ENCODE data around the gene ATXN7L1. TPM values are rescaled to one million over a fixed set of nuclear protein-coding genes. Genes with fewer than 3 reads are reported as not detected.

The ATXN7L1 gene
- total RNA-seq, 1 donor from 2014 or later, result 5.5 TPM

- no peak for DNase-seq (ENCODE audit: low spot score)
- intact Hi-C loops (cut with DNase I), result no loop called here
Observed at GRCh38 chr7:105810556-105810955, 65.8 kb downstream of the ATXN7L1 start.

- DNase-seq (ENCODE audit: low spot score), result no peak
- intact Hi-C loops (cut with DNase I), result no loop called here
Observed at GRCh38 chr7:105808703-105809590, 67.5 kb downstream of the ATXN7L1 start.

DNA sequence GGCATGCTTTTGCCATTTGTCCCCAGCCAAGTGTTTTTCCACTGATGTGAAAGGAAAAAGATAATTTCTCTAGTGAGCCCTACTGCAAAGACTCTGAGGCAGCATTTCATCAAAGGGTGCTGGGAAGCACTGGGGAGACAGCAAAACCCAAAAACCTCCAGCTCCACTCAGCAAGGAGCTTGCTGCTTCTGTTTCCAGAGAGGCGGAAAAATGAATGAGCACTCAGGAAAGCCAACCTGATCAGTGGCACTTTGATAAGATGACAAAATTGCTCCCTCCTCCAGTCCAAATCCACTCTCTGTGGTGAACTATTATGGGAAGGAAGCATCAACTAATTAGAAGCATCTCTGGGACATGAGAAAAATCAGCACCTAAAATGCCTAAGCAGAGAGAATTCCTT is 68.2 kb downstream of the ATXN7L1 start:
- no peak for DNase-seq (ENCODE audit: low spot score)
- intact Hi-C loops (cut with DNase I), result no loop called here

GRCh38 chr7:105807448-105807762 is 69.0 kb downstream of the ATXN7L1 start:
- intact Hi-C loops (cut with DNase I), result no loop called here
- no peak for DNase-seq (ENCODE audit: low spot score)

- no peak for DNase-seq (ENCODE audit: low spot score)
- intact Hi-C loops (cut with DNase I), result no loop called here
Observed at GRCh38 chr7:105806592-105807447, 69.6 kb downstream of the ATXN7L1 start.

DNA sequence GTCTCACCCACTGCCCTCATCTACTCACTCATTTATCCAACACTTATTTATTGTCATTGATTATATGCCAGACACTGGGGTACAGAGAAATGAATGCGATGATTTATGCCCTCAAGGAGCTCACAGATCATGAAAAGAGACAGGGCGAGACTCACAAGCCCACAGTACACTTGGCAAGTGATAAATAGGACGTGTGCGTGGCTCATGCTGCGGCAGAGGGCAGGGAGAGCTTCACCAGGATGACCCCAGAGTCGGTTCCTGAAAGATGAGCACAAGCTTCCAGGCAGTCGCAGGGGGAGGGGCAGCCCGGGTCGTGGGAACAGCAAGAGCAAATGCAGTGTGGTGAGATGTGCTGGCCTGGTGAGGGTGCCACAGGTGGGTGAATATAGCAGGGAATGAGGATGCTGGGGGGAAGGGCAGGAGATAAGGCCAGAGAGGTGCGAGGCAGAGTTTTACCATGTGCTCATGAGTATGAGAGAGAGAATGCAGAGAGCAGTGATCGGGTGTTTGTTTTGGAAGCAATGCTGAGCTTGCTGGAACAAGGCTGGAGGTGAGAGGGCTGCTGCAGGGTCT is 70.9 kb downstream of the ATXN7L1 start:
- intact Hi-C loops (cut with DNase I), result no loop called here
- DNase-seq (ENCODE audit: low spot score), result no peak

GRCh38 chr7:105803429-105803736 is 73.0 kb downstream of the ATXN7L1 start:
- DNase-seq (ENCODE audit: low spot score), result no peak
- intact Hi-C loops (cut with DNase I), result no loop called here

DNA sequence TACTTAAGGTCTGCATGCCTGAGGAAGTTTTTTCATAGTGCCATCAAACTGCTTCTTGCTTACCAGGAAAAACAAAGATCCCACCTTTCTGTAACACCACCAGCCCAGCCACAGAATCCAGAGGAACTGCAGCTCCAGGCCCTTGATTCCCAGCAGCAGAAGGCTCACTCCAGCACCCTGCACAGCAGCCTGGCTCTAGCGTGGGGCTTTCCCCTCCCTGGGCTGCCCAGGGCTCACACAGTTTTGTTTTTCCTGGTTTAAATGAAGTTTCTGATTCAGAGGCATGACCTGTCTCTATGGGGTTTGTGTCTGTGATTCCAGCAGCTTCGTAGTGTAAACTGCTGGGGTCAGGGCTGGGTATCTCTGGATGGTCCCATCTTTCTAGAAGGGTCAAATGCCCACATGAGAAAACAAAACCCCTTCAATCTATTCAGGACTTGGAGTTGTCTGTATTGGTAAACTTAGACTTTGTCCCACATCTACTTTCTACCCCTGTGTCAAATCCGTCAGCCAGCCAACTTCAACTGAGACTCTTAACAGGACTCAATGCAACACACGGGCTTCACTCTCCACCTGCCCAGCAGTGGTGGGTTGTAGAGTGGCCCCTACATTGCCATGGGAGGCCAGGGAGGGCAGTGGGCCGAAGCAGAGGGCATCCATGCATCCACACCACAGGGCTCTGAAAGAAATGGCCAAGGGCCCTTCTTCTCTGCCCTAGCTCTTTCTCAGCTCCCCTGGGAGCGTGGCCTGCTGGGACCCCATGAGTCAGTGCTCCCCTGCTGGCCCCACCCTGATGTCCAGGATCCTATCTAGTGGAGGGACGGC is 73.6 kb downstream of the ATXN7L1 start:
- DNase-seq (ENCODE audit: low spot score), result no peak
- intact Hi-C loops (cut with DNase I), result no loop called here

DNA sequence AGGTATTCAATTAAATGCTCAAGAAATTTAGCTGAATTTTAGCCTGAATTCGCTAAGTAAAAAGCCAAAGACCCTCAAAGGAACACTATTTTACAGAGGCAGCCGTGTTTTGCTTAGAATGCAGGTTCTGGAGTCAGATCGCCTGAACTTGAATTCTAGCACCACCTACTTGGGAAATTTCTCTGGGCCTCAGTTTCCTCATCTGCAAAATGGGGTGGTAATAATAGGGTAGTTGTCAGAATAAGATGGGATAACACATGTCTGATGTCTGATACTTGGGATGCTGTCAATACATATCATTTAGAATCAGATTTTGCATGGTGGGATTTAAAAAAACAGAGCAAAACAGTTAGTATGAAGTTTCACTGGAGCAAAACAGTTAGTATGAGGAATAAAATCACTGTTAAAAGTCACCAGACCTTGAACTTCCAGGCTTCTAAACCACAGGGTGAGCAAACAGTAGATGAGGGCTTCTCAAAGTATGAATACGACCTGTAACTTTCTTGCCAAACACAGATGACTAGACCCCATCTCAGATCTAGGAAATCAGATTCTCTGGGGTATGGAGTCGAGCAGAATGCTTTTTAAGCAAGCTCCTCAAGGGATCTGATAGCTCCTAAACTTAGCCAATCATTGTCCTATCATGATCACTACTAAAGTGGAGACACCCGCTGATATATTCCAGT is 75.4 kb downstream of the ATXN7L1 start:
- intact Hi-C loops (cut with DNase I), result no loop called here
- DNase-seq (ENCODE audit: low spot score), result no peak

GRCh38 chr7:105800442-105800841 is 76.0 kb downstream of the ATXN7L1 start:
- no peak for DNase-seq (ENCODE audit: low spot score)
- intact Hi-C loops (cut with DNase I), result no loop called here

- intact Hi-C loops (cut with DNase I), result no loop called here
- DNase-seq (ENCODE audit: low spot score), result no peak
Observed at GRCh38 chr7:105799677-105800076, 76.7 kb downstream of the ATXN7L1 start.

GRCh38 chr7:105799006-105799405 is 77.4 kb downstream of the ATXN7L1 start:
- intact Hi-C loops (cut with DNase I), result no loop called here
- no peak for DNase-seq (ENCODE audit: low spot score)

DNA sequence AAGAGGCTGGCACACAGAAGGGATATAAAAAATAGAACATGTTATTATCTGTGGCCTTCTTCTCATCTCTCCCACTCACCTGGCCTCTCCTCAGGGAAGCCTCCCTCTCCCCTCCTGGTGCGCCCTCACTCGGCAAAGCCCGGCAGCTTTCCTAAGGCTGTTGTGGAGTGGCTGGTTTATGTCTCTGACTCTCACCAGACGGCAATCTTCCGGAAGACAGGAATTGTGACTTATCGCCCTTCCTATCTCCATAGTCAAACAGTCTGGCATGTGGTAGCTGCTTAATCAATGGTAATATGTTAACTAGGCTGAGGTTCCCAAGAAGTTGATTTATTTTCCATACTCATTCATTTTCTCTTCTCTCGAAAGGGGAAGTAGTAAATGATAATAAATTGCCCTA is 78.7 kb downstream of the ATXN7L1 start:
- intact Hi-C loops (cut with DNase I), result no loop called here

DNA sequence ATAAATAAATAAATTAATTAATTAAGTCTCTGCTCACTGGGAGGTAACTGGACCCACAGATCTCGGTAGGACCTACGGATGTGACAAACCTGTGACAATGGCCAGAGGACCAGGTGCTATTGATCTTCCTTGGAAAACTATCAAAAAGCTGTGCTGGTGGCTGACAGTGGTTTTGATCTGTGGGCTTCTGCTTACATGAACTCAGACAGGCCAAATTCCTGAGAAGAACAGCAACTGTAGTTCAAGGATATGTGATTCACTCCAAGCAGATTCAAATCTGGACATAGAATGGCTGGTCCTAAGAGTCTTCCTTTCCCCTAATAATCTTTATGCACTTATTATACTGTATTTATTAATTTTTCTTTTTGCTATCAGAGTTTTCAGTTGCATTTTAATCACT is 80.0 kb downstream of the ATXN7L1 start:
- DNase-seq (ENCODE audit: low spot score), result no peak
- intact Hi-C loops (cut with DNase I), result no loop called here

More for the DNA sequence above, 78.7 kb downstream of the ATXN7L1 start:
- no peak for DNase-seq (ENCODE audit: low spot score)

DNA sequence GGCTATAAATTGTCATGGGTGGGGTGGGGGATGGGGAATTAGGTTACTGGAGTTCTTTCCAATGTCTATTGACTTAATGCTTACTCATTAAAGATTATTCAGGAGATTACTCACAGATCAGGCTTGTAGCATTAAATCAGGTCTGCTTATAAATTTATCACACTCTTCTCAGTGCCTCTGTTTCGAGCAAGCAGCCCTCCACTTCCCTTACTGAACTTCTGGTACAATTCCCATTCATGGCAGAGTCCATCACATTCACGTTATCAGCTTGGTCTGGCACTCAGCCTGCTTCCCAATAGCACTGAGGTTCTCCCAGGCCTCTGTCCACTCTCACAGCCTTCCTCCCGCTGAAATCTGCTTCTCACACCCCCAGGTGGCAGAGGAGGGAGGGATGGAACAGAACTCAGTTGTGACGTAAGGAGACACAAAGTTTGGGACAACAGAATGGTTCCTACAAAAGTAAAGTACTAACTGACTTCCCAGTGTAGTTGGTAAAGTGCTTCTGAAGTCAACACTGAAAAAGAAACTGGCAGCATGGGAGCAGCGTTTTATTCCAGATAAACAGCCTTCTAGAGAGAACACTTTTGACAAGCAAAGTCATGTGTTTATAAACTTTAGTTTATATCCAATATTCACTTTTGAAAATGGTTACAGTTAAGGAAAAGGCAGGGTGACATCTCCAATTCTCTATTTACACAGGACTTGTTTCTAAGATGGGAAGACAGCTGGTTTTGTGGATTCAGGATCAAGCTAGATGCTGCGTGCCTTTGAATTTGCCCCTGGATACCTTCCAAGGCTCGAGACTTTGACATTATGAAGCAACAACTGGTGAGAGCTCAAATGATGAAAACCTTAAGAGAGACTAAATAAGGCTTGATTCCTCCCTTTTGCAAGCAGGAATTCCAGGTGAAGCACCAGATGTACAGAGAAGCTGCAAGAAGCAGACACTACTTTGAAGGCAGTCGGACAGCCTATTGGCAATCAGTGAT is 81.4 kb downstream of the ATXN7L1 start:
- DNase-seq (ENCODE audit: low spot score), result no peak
- intact Hi-C loops (cut with DNase I), result no loop called here

DNA sequence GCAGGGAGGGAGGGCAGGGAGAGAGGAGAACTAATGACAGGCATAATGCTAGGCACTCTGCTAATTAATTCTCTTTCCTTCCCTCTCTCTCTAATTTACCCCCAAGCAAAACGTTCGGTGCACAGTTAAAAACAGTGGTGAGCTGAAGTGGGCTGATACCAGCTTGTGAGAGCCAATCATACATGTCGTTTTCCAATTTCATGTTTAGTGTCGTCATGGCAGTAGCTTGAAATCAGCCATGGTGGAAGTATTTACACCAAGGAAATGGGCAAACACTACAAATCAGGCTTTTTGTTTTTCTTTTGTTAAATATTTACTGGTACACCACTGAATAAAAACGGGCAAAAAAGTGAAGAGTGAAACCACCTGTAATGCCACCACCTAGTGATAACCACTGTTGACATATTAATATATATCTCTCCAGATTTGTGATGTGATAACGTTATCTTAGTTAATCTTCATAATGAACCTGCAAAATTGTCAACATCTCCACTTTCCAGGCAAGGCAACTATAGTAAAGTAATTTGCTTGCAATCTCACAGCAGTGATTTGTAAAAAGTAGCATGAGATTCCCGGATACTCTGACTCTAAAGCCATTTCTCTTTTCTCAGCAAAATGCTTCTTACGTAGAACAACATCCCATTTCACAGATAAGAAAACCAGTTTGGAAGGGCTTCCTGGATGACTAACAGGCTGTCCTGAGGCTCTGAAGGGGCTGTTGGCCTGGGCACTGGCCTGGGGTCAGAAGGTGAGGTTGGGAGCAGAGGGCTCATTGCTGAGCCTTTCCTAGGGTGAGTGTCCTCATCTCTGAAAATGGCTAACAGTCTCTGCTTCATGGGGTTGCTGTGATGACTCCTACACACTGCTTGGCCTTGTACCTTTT is 83.7 kb downstream of the ATXN7L1 start:
- intact Hi-C loops (cut with DNase I), result no loop called here
- no peak for DNase-seq (ENCODE audit: low spot score)

GRCh38 chr7:105791926-105792325 is 84.5 kb downstream of the ATXN7L1 start:
- intact Hi-C loops (cut with DNase I), result no loop called here

More at GRCh38 chr7:105791926-105792325, 84.5 kb downstream of the ATXN7L1 start:
- no peak for DNase-seq (ENCODE audit: low spot score)

Measured in cardiac septum (tissue), 1 donor.